ENCODE measurements around the gene CHCHD4. TPM values are rescaled to one million over a fixed set of nuclear protein-coding genes. Genes with fewer than 3 reads are reported as not detected.

CHCHD4 gene
- total and polyA plus RNA-seq, 2 of the 13 experiments (the other 11 are each of a cell fraction or from before 2014, with no cell fraction given) = 15.8 to 24.1 TPM

GRCh38 chr3:14124615-14125192 lies at the start of gene CHCHD4, which contains the start of gene TMEM43 (continued):
- TF ChIP-seq ZNF142 (CRISPR knock-in tag; IDR thresholded peaks at IDR 0.05) (no peak; the same call in 1 of the 2 replicates), SRSF9 (IDR thresholded peaks at IDR 0.05; ENCODE audit: borderline replicate concordance, insufficient read depth, low read depth, low read length, poor library complexity, severe bottlenecking) (no peak), ARNT (IDR thresholded peaks at IDR 0.05) (no peak), ZNF75D (CRISPR knock-in tag; IDR thresholded peaks at IDR 0.05; ENCODE audit: borderline replicate concordance) (no peak), ZNF598 (CRISPR knock-in tag; IDR thresholded peaks at IDR 0.05; ENCODE audit: borderline replicate concordance) (peak; percentile 86), TFDP1 (CRISPR knock-in tag; IDR thresholded peaks at IDR 0.05; ENCODE audit: borderline replicate concordance) (peak; percentile 65; the same call in 1 of the 2 replicates), POGZ (CRISPR knock-in tag; IDR thresholded peaks at IDR 0.05) (no peak; the same call in 1 of the 2 replicates), KDM4B (CRISPR knock-in tag; IDR thresholded peaks at IDR 0.05) (no peak), SALL2 (CRISPR knock-in tag; IDR thresholded peaks at IDR 0.05) (no peak; the same call in 1 of the 2 replicates), ATF4 (CRISPR knock-in tag; IDR thresholded peaks at IDR 0.05) (peak in 1 of 2 experiments; percentile 68; a peak in 1 of 4 replicates), RFXANK (CRISPR knock-in tag; IDR thresholded peaks at IDR 0.05) (no peak), SALL1 (CRISPR knock-in tag; IDR thresholded peaks at IDR 0.05) (peak; percentile 51), ZNF670 (CRISPR knock-in tag; IDR thresholded peaks at IDR 0.05; ENCODE audit: borderline replicate concordance) (no peak), ZNF20 (CRISPR knock-in tag; IDR thresholded peaks at IDR 0.05) (no peak), FIP1L1 (IDR thresholded peaks at IDR 0.05; ENCODE audit: borderline replicate concordance, insufficient read depth, low read depth, low read length) (0 out of 2 replicates have a peak, but pooled peaks have one; percentile 63)
- TF ChIP-seq, protein P1, sequence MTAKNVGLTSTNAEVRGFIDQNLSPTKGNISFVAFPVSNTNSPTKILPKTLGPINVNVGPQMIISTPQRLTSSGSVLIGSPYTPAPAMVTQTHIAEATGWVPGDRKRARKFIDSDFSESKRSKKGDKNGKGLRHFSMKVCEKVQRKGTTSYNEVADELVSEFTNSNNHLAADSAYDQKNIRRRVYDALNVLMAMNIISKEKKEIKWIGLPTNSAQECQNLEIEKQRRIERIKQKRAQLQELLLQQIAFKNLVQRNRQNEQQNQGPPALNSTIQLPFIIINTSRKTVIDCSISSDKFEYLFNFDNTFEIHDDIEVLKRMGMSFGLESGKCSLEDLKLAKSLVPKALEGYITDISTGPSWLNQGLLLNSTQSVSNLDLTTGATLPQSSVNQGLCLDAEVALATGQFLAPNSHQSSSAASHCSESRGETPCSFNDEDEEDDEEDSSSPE (CRISPR knock-in tag; IDR thresholded peaks at IDR 0.05) = peak; percentile 87
- TF ChIP-seq, protein P2, sequence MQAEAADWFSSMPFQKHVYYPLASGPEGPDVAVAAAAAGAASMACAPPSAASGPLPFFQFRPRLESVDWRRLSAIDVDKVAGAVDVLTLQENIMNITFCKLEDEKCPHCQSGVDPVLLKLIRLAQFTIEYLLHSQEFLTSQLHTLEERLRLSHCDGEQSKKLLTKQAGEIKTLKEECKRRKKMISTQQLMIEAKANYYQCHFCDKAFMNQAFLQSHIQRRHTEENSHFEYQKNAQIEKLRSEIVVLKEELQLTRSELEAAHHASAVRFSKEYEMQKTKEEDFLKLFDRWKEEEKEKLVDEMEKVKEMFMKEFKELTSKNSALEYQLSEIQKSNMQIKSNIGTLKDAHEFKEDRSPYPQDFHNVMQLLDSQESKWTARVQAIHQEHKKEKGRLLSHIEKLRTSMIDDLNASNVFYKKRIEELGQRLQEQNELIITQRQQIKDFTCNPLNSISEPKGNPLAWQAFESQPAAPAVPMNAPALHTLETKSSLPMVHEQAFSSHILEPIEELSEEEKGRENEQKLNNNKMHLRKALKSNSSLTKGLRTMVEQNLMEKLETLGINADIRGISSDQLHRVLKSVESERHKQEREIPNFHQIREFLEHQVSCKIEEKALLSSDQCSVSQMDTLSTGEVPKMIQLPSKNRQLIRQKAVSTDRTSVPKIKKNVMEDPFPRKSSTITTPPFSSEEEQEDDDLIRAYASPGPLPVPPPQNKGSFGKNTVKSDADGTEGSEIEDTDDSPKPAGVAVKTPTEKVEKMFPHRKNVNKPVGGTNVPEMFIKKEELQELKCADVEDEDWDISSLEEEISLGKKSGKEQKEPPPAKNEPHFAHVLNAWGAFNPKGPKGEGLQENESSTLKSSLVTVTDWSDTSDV (CRISPR knock-in tag; IDR thresholded peaks at IDR 0.05) = no peak
